ENCODE results near the gene ETV3. TPM values are rescaled to one million over a fixed set of nuclear protein-coding genes. Genes with fewer than 3 reads are reported as not detected.

ETV3 gene
- total and polyA plus RNA-seq, 7 donors = 5.5 to 22.7 (median 16.3) TPM

DNA sequence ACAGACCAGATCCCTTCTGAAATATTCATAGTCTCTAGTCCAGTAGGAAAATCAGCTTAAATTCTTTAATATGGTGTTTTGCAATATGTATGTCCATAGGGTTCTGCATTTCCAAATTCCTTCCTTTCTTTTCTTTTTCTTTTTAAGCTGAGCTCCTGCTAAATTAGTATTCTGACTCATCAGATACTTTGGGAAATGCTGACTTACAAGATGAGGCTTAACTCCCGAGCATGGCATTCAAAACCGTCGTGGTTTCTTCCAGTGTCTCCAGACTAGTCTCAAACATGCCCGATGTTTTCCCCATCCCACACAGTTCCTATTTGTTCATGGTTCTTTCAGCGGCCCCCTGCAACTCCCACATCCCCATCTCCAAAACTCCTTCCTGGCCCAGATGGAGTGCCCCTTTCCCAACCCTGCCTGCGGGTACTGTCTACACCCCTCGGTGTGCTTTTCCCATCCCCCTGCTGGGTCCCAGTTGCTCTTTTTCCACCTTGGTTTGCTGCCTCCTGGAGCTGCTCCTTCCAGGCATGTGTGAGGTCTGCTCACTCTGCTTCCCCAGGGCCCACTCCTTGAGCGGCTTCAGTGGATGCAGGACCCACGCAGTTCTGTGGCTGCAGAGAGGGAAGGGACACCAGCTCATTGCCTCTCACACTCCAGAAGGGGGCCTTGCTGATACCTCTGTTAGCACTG is 19.5 kb upstream of the ETV3 start:
- H3K4me1 ChIP-seq = no peaks in the 10 kb centered on the region
- intact Hi-C loops (cut with DNase I) = no loop called here
- H3K4me3 ChIP-seq = no peak overlapping the region
- no peaks in the 10 kb centered on the region for H3K27me3 ChIP-seq (ENCODE audit: insufficient read depth in 3 of 3, low read length in 2 of 3)
- ATAC-seq = no peak
- H3K9me3 ChIP-seq = no peaks in the 10 kb centered on the region
- WGBS, 3 donors = 57 to 70% (median 61%) methylated on average over 9 of the region's 9 CpGs
- no peak for TF ChIP-seq CTCF (IDR thresholded peaks at IDR 0.05)
- no peak overlapping the region for H3K27ac ChIP-seq
- DNase-seq = no peak
- no peaks in the 10 kb centered on the region for H3K36me3 ChIP-seq (ENCODE audit: insufficient read depth in 1 of 2, low read depth in 1 of 2)

DNA sequence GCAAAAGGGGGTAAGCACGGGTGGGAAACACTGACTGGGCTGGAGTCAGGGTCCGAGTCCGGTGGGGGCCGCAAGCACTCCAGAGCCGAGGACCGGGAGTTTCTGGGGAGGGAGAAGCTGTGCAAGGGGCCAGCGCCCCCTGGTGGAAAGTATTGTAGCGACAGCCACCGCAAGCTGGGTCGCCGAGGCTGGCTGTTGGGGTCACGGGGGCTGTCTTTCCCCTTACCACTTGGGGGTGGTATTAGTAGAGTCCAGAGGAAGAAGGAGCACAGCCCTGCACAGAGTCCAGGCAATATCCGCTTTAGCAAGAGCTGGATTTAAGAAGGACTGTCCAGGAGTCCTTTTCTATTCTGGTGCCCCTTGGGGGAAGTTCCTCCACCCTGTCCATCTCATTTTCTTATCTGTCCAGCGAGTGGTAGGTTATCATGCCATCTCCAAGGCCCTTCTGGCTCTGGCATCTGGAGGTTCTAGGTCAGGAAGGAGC is 17.9 kb upstream of the ETV3 start:
- Histone ChIP-seq H3K9me3 (no peaks in the 10 kb centered on the region), H3K36me3 (ENCODE audit: insufficient read depth in 1 of 2, low read depth in 1 of 2) (no peaks in the 10 kb centered on the region), H3K27me3 (ENCODE audit: insufficient read depth in 3 of 3, low read length in 2 of 3) (no peaks in the 10 kb centered on the region), H3K27ac (no peak overlapping the region), H3K4me1 (no peaks in the 10 kb centered on the region), H3K4me3 (peak overlapping the region; percentile 25)
- intact Hi-C loops (cut with DNase I) = loop anchor here (1.0 kb wide), 2 partner anchors 66 to 67 kb away; no protein-coding TSS in a partner anchor
- 3 to 5% (median 5%) methylated on average over 14 of the region's 14 CpGs for WGBS, 3 donors
- DNase-seq = peak; percentile 74 to 85
- peak; percentile 99 for TF ChIP-seq CTCF (IDR thresholded peaks at IDR 0.05)
- peak; percentile 74 to 95 (median 84) for ATAC-seq

DNA sequence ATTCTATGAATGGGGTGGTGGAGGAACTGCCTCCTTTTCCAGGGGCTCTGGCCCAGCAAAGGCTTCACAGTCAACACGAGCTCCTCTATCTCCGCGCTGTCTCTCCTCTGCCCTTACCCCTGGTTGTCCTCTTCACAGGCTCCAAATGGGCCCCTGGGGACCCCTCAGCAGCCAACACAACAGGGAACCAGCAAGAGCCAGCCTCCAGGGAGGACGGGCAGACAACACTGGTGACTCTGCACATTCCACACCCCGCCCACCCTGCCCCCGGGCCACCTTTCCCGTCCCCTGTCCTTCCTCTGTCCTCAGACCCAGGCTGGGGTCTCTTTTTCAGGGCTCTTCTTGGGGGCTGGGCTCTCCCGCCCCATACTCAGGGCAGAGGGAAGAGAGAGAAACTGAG is 17.5 kb upstream of the ETV3 start:
- no peaks in the 10 kb centered on the region for H3K36me3 ChIP-seq (ENCODE audit: insufficient read depth in 1 of 2, low read depth in 1 of 2)
- ATAC-seq = peak; percentile 28 to 45 (median 30)
- H3K27me3 ChIP-seq (ENCODE audit: insufficient read depth in 3 of 3, low read length in 2 of 3) = no peaks in the 10 kb centered on the region
- intact Hi-C loops (cut with DNase I) = loop anchor here (1.0 kb wide), 2 partner anchors 65 to 66 kb away; no protein-coding TSS in a partner anchor
- TF ChIP-seq CTCF (IDR thresholded peaks at IDR 0.05) = no peak
- H3K4me1 ChIP-seq = no peaks in the 10 kb centered on the region
- H3K9me3 ChIP-seq = no peaks in the 10 kb centered on the region
- 4 to 11% (median 10%) methylated on average over 5 to 8 of the region's 8 CpGs for WGBS, 3 donors
- DNase-seq = peak in 1 of 2 donors; percentile 29
- H3K27ac ChIP-seq = no peak overlapping the region
- peak overlapping the region; percentile 25 for H3K4me3 ChIP-seq

- ATAC-seq (peak in 3 of 4 donors; percentile 23 to 45 (median 36)), DNase-seq (peak; percentile 20 to 62)
- H3K36me3 ChIP-seq (ENCODE audit: insufficient read depth in 1 of 2, low read depth in 1 of 2) = no peaks in the 10 kb centered on the region
- no peak overlapping the region for H3K27ac ChIP-seq
- no peak overlapping the region for H3K4me3 ChIP-seq
- WGBS, 3 donors = 54 to 79% (median 63%) methylated on average over 5 to 7 of the region's 7 CpGs
- intact Hi-C loops (cut with DNase I) = no loop called here
- H3K9me3 ChIP-seq = no peaks in the 10 kb centered on the region
- TF ChIP-seq CTCF (IDR thresholded peaks at IDR 0.05) = no peak
- H3K4me1 ChIP-seq = no peaks in the 10 kb centered on the region
- H3K27me3 ChIP-seq (ENCODE audit: insufficient read depth in 3 of 3, low read length in 2 of 3) = no peaks in the 10 kb centered on the region
Observed at GRCh38 chr1:157154940-157155514, 16.8 kb upstream of the ETV3 start.
